Esophagus squamous epithelium (tissue), 4 donors: ENCODE measurements around the gene IZUMO1R.

Source experiments
- CTCF ChIP-seq, 6 experiments: fragments of 450-650 bp in 4 of 6; fragments of 200-600 bp in 2 of 6; sonication (generic) in 2 of 6; IDR thresholded peaks; one replicate each; pipeline ENCODE4 v1.5.1; 2016 to 2019; ENCODE audit warnings: antibody characterized with exemption in 6 of 6, mild to moderate bottlenecking in 4 of 6, moderate library complexity in 4 of 6
- POLR2A ChIP-seq, 4 donors: fragments of 450-650 bp; IDR thresholded peaks; one replicate each; pipeline ENCODE4 v1.6.1; 2017; ENCODE audit warnings: antibody characterized with exemption in 4 of 4, mild to moderate bottlenecking in 4 of 4, moderate library complexity in 3 of 4

GRCh38 chr11:94275961-94276360 lies 28.4 kb upstream of the IZUMO1R start:
- no peak for TF ChIP-seq CTCF (IDR thresholded peaks at IDR 0.05)
- no peak for TF ChIP-seq POLR2A (IDR thresholded peaks at IDR 0.05)
